Measurements from ENCODE around the gene CACUL1.
"Not testable (repeated sequence)": the region's sequence is repeated elsewhere in the genome, so short reads cannot be mapped to it uniquely, and the experiment has no call there.

CACUL1 gene

DNA sequence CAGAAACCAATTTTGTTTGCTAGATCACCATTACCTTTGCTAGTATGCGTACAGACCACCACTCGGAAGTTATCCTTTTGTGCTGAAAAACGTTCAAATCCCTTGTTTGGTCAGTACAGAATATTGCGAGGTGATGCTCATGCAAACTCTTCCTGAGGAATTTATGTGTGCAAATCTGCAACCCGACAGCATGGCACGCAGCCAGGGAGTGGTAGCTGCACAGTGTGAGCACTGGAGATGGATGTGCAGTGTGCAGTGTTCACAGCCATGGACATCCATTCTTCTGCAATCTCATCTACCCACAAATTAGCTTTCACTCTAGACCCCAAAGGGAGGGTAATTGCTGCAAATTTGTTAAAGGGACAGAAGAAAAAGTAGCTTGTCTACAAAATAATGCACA, 72.2 kb downstream of the CACUL1 start:
- no peak for DNase-seq

DNA sequence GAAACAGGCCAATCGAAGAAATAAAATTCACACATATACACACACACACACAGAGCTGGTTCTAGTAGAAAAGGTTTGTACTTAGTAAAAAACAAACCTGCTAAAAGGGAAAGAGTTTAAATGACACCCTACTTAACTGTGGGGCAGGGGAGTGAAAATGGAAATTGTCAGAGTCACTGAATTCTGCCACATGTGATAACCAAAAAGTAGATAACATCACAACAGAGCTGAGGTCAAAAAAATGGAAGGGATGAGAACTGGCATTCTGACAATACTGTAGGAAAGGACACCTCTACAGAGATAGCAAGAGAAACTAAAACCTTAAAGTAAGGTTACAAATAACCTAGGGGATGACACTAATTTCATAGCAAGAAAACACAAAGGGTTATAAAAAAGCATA, 74.6 kb downstream of the CACUL1 start:
- DNase-seq: no peak

DNA sequence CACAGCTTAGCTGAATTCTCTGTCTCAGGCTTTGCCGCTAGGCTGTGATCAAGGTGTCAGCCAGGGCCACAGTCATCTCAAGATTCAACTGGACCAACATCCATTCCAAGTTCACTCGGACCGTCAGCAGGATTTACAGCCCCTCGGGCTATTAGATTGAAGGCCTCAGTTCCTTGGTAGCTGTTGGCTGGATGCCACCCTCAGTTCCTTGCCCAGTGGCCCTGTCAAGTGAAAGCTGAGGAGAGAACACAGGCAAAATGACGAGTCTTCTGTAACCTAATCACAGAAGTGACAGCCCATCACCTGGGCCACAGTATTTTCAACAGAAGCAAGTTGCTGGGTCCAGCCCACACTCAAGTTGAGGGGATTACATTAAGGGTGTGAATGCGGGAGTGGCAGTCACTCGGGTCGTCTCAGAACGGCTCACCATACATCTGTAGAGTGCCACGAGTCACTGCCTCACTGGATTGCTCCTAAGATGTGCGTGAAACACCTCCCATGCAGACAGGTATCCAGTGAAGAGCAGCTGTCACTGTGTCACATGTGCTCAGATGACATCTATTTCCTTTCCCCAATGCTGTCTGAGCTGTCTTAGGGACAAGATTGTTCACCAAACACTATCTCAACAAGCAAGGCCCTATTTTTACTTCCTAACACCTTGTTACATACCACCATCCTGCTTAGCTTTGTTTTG, 80.4 kb downstream of the CACUL1 start:
- no peak for DNase-seq

GRCh38 chr10:118672766-118673715, 81.7 kb downstream of the CACUL1 start:
- DNase-seq: no peak

GRCh38 chr10:118672153-118672552, 82.6 kb downstream of the CACUL1 start:
- no peak for DNase-seq

DNA sequence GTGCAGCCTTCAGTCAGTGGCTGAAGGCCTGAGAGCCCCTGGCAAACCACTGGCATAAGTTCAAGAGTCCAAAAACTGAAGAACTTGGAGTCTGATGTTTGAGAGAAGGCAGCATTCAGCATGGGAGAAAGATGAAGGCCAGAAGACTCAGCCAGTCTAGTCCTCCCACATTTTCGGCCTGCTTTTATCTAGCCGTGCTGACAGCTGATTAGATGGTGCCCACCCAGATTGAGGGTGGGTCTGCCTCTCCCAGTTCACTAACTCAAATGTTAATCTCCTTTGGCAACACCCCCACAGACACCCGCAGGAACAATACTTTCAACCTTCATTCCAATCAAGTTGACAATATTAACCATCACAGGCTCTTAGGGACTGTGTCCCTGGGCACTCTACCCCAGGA, 83.5 kb downstream of the CACUL1 start:
- DNase-seq: not testable (repeated sequence)

DNA sequence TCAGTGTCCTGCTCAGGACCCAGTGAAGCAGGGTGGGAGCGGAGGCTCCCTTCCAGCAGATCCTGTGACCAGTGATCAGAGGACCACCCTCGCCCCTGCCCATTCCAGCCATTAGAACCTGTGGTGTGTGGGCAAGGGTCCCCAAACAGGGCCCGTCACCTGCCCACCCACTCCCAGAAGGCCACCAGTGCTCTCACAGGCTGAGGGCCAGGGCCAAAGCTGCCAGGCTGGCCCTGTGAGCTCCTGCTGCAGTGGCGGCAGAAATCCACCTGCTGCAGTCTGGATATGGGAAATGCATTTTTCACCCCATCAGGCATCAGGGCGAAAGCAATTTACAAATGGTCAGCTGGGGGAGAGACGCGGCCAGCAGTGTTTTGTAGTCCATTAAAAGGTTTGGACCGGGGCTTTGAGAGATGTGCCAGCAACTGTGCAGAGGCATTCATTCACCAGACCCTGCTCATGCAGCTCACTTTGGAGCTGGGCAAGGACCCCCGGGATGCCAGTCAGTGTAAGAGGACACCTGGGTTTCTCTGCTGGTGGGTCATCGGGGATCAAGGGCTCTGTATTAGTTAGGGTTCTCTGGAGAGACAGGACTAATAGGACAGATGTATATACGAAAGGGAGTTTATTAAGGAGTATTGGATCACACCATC, 84.2 kb downstream of the CACUL1 start:
- no peak for DNase-seq

GRCh38 chr10:118669835-118670234, 84.9 kb downstream of the CACUL1 start:
- no peak for DNase-seq

- DNase-seq: no peak
These were observed 85.6 kb downstream of the CACUL1 start for GRCh38 chr10:118669020-118669791.

- no peak for DNase-seq
These were observed 86.4 kb downstream of the CACUL1 start for GRCh38 chr10:118668228-118668952.

GRCh38 chr10:118667732-118668131, 87.0 kb downstream of the CACUL1 start:
- no peak for DNase-seq

- no peak for DNase-seq
These were observed 88.4 kb downstream of the CACUL1 start for GRCh38 chr10:118666350-118666749.

DNA sequence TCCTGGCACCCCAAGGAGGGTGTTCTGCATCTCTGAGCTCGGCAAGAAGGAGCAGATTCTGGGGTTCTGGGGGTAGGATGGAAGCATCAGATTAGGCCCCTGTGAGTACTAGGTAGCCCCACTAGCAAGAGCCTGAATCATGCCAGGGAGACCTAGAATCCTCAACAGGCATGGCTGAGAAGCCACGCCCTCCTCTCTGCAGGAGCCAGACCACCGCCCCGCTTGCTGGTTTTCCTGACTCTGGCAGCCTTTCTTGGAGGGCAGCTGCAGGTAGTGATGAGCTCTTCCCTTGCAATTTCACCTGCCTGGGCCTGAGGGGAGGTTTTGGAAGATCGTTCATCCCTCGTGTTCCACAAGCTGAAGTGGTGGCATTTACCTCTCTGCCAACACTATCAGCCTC, 90.4 kb downstream of the CACUL1 start:
- no peak for DNase-seq

- no peak for DNase-seq
These were observed 91.6 kb downstream of the CACUL1 start for GRCh38 chr10:118663176-118663575.

- no peak for DNase-seq
These were observed 92.3 kb downstream of the CACUL1 start for GRCh38 chr10:118662228-118663035.

- DNase-seq: no peak
These were observed 96.0 kb downstream of the CACUL1 start for GRCh38 chr10:118658762-118659161.

DNA sequence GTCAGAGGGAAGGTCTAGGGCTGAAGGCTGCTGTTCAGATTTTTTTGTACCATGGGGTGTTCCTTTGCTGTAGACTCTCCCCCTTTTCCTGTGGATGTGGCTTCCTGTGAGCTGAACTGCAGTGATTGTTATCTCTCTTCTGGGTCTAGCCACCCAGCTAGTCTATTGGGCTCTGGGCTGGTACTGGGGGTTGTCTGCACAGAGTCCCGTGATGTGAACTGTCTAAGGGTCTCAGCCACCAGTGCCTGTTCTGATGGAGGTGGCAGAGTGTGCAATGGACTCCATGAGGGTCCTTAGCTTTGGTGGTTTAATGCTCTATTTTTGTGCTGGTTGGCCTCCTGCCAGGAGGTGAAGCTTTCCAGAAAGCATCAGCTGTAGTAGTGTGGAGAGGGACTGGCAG, 96.6 kb downstream of the CACUL1 start:
- DNase-seq: not testable (repeated sequence)

- not testable (repeated sequence) for DNase-seq
These were observed 109.5 kb downstream of the CACUL1 start for GRCh38 chr10:118645294-118645693.

DNA sequence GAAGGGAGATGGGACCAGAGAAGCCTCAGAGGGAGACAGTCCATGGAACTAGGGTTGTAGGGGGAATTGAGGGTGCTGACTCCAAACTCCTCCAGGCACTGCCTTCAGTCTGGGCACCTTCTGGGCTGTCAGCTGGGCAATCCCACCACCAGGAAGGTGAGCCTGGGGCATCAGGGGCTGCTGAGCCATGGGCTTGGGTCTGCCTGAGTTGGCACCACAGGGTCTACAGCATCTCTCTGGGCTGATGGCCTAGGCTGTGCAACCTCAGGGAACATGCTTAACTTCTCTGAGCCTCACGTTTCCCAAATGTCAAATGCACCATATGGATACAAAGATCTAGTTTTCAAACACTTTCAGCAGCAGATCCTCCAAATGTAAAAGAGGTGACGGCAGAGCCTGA, 112.5 kb downstream of the CACUL1 start:
- DNase-seq: no peak

- no peak for DNase-seq
These were observed 116.1 kb downstream of the CACUL1 start for GRCh38 chr10:118638680-118639079.
